SU-DHL-6 (cell line): ENCODE results near the gene FBN3.

Source experiments
- H2AFZ ChIP-seq: fragments of 200-600 bp; sonication (generic); 2 replicates; pipeline ENCODE4 v1.6.1; 2014; ENCODE audit warnings: low read depth, mild to moderate bottlenecking, moderate library complexity, mixed read lengths, antibody characterized with exemption, low read length; ENCODE audit not compliant: severe bottlenecking
- H3F3A ChIP-seq: fragments of 200-600 bp; shearing (Covaris generic); 2 replicates; pipeline ENCODE4 v1.6.0; 2016; ENCODE audit warnings: antibody characterized with exemption, mild to moderate bottlenecking; ENCODE audit not compliant: insufficient read depth
- H3K27ac ChIP-seq: fragments of 200-600 bp; sonication (generic); 2 replicates; pipeline ENCODE4 v1.5.1; 2016; ENCODE audit warnings: low read depth, mild to moderate bottlenecking, low read length, moderate library complexity, mixed read lengths
- H3K27me3 ChIP-seq: fragments of 200-600 bp; sonication (generic), shearing (Covaris generic); 2 replicates; pipeline ENCODE4 v1.6.0; 2014; ENCODE audit warnings: mild to moderate bottlenecking, low read length
- H3K36me3 ChIP-seq: fragments of 200-600 bp; sonication (generic); 2 replicates; pipeline ENCODE4 v1.6.1; 2014; ENCODE audit warnings: mild to moderate bottlenecking, low read length, mixed read lengths
- H3K4me2 ChIP-seq: fragments of 300-600, 200-600 bp; shearing (Covaris generic), sonication (generic); 2 replicates; pipeline ENCODE4 v1.6.0; 2014; ENCODE audit warnings: low read length, low read depth, mild to moderate bottlenecking; ENCODE audit not compliant: poor library complexity, severe bottlenecking
- H3K4me3 ChIP-seq: fragments of 200-600 bp; sonication (generic); 2 replicates; pipeline ENCODE4 v1.5.1; 2014; ENCODE audit warnings: antibody characterized with exemption, low read length, mild to moderate bottlenecking, mixed read lengths; ENCODE audit not compliant: insufficient read depth, poor library complexity, severe bottlenecking
- H3K79me2 ChIP-seq: fragments of 200-600 bp; sonication (generic); 2 replicates; pipeline ENCODE4 v1.6.1; 2014; ENCODE audit warnings: mild to moderate bottlenecking, low read length, moderate library complexity; ENCODE audit not compliant: insufficient read depth
- H3K9ac ChIP-seq: fragments of 200-600 bp; sonication (generic); 2 replicates; pipeline ENCODE4 v1.7.0; 2014; ENCODE audit warnings: mild to moderate bottlenecking, low read length
- H3K9me2 ChIP-seq: fragments of 200-600 bp; sonication (generic); replicated peaks from 2 replicates; pipeline ENCODE4 v1.6.1; 2014; ENCODE audit warnings: low read length; ENCODE audit not compliant: insufficient read depth
- H3K9me3 ChIP-seq: fragments of 200-600 bp; sonication (generic); 2 replicates; pipeline ENCODE4 v1.6.1; 2014; ENCODE audit warnings: low read length, mixed read lengths; ENCODE audit not compliant: insufficient read depth
- H4K20me1 ChIP-seq: fragments of 200-600 bp; sonication (generic); 2 replicates; pipeline ENCODE4 v1.6.1; 2014; ENCODE audit warnings: low read depth, mild to moderate bottlenecking, antibody characterized with exemption, low read length, moderate library complexity, mixed read lengths
- CTCF ChIP-seq: fragments of 200-600 bp; sonication (generic); IDR thresholded peaks from one replicate; pipeline ENCODE4 v1.5.1; 2017; ENCODE audit warnings: antibody characterized with exemption, mild to moderate bottlenecking, low read length, moderate library complexity; ENCODE audit not compliant: insufficient read depth, poor library complexity, severe bottlenecking
- EZH2phosphoT487 ChIP-seq: fragments of 200-600 bp; sonication (generic), shearing (Covaris generic); conservative IDR thresholded peaks from 2 replicates; pipeline ENCODE4 v1.6.1; 2018; ENCODE audit warnings: mild to moderate bottlenecking, antibody characterized with exemption, low read length, moderate library complexity, mixed read lengths

Gene FBN3

GRCh38 chr19:8147582-8147978 is 1.8 kb downstream of the FBN3 start:
- Histone ChIP-seq H3K9me2 (no peaks in the 10 kb centered on the region), H3K36me3 (no peaks in the 10 kb centered on the region), H3K9ac (no peak overlapping the region), H3K79me2 (no peaks in the 10 kb centered on the region), H3K4me3 (no peak overlapping the region), H3K27me3 (no peaks in the 10 kb centered on the region), H4K20me1 (no peaks in the 10 kb centered on the region), H2AFZ (no peak overlapping the region), H3K9me3 (no peaks in the 10 kb centered on the region), H3K27ac (no peak overlapping the region), H3F3A (no peaks in the 10 kb centered on the region), H3K4me2 (no peak overlapping the region)
- TF ChIP-seq CTCF (no peak), EZH2phosphoT487 (no peak)

- H3K27ac ChIP-seq, result no peak overlapping the region
- TF ChIP-seq EZH2phosphoT487 (no peak), CTCF (no peak)
- H3K4me3 ChIP-seq, result no peak overlapping the region
- H3K9me2 ChIP-seq, result no peaks in the 10 kb centered on the region
- no peaks in the 10 kb centered on the region for H3K36me3 ChIP-seq
- H3F3A ChIP-seq, result no peaks in the 10 kb centered on the region
- no peak overlapping the region for H2AFZ ChIP-seq
- no peaks in the 10 kb centered on the region for H3K9me3 ChIP-seq
- H4K20me1 ChIP-seq, result no peaks in the 10 kb centered on the region
- no peak overlapping the region for H3K9ac ChIP-seq
- no peaks in the 10 kb centered on the region for H3K79me2 ChIP-seq
- H3K4me2 ChIP-seq, result no peak overlapping the region
- no peaks in the 10 kb centered on the region for H3K27me3 ChIP-seq
Observed at GRCh38 chr19:8146877-8147581, 2.4 kb downstream of the FBN3 start.

- Histone ChIP-seq H4K20me1 (no peaks in the 10 kb centered on the region), H2AFZ (no peak overlapping the region), H3K9me3 (no peaks in the 10 kb centered on the region), H3K9ac (no peak overlapping the region), H3K27ac (no peak overlapping the region), H3F3A (no peaks in the 10 kb centered on the region), H3K27me3 (no peaks in the 10 kb centered on the region), H3K9me2 (no peaks in the 10 kb centered on the region), H3K4me2 (no peak overlapping the region), H3K4me3 (no peak overlapping the region), H3K36me3 (no peaks in the 10 kb centered on the region), H3K79me2 (no peaks in the 10 kb centered on the region)
- TF ChIP-seq CTCF (no peak), EZH2phosphoT487 (no peak)
Observed at GRCh38 chr19:8144273-8144995, 5.0 kb downstream of the FBN3 start.
